ENCODE data around the gene PASK.

DNA sequence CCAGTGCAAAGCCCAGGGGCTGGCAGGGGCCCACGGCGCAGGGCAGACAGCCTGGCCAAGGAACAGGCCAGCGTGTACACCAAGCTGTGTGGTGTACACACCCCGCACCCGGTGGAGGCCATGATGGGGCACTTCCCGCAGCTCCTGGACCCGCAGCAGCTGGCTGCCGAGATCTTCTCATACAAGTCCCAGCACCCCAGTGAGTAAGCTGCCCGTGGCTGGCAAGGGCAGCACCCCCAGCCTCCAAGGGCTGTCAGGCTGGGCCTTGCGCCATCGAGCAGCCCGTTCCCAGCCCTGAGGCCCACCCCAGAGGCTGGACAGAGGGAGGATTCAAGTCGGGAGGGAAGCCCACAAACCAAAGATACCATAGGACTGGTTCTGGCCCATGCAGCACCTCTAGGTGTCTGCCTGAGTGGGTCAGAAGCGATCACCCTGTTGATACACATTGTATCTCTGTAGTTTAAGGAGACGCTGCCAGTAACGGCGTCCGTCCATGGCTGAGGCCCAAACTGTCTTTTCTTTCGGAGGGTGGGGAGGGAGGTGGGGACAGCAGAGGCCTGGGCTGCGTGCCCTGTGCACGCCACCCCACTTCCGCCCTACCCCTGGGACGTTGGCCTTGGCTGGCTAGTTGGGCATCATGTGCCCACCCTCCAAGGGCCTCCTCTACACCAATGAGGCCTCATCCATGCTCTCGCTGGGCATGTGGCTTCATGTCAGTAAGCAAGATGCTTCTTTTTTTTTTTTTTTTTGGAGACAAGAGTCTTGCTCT is 30.4 kb downstream of the PASK start:
- TF ChIP-seq FOS (IDR thresholded peaks at IDR 0.05; ENCODE audit: low read depth, low read length) (no peak), POLR2A (IDR thresholded peaks at IDR 0.05; ENCODE audit: low read depth, low read length) (no peak), RCOR1 (IDR thresholded peaks at IDR 0.05; ENCODE audit: insufficient replicate concordance, low read length) (no peak), MAFK (IDR thresholded peaks at IDR 0.05; ENCODE audit: low read depth, low read length) (no peak), RAD21 (IDR thresholded peaks at IDR 0.05; ENCODE audit: low read length) (no peak), MXI1 (IDR thresholded peaks at IDR 0.05; ENCODE audit: borderline replicate concordance, low read depth, low read length) (no peak)
- TF ChIP-seq, protein P1, sequence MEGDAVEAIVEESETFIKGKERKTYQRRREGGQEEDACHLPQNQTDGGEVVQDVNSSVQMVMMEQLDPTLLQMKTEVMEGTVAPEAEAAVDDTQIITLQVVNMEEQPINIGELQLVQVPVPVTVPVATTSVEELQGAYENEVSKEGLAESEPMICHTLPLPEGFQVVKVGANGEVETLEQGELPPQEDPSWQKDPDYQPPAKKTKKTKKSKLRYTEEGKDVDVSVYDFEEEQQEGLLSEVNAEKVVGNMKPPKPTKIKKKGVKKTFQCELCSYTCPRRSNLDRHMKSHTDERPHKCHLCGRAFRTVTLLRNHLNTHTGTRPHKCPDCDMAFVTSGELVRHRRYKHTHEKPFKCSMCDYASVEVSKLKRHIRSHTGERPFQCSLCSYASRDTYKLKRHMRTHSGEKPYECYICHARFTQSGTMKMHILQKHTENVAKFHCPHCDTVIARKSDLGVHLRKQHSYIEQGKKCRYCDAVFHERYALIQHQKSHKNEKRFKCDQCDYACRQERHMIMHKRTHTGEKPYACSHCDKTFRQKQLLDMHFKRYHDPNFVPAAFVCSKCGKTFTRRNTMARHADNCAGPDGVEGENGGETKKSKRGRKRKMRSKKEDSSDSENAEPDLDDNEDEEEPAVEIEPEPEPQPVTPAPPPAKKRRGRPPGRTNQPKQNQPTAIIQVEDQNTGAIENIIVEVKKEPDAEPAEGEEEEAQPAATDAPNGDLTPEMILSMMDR (conservative IDR thresholded peaks at IDR 0.05; ENCODE audit: low read depth, low read length) = no peak
- TF ChIP-seq, protein P2, sequence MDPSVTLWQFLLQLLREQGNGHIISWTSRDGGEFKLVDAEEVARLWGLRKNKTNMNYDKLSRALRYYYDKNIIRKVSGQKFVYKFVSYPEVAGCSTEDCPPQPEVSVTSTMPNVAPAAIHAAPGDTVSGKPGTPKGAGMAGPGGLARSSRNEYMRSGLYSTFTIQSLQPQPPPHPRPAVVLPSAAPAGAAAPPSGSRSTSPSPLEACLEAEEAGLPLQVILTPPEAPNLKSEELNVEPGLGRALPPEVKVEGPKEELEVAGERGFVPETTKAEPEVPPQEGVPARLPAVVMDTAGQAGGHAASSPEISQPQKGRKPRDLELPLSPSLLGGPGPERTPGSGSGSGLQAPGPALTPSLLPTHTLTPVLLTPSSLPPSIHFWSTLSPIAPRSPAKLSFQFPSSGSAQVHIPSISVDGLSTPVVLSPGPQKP (IDR thresholded peaks at IDR 0.05; ENCODE audit: borderline replicate concordance, low read depth, low read length) = no peak

Data from IMR-90 (cell line).